HG02884 (cell line): ENCODE data around the gene USP7.

Experiments
- ATAC-seq: cut with Tn5 transposase; IDR thresholded peaks from one replicate; pipeline ENCODE4 v1.9.1; 2021; ENCODE audit warnings: mild to moderate bottlenecking, moderate library complexity; ENCODE audit not compliant: unreplicated experiment

Gene USP7

GRCh38 chr16:8904018-8904430 lies 59.7 kb downstream of the USP7 start:
- no peak for ATAC-seq

- ATAC-seq = no peak
These were observed 60.7 kb downstream of the USP7 start for GRCh38 chr16:8903004-8903403.

- no peak for ATAC-seq
These were observed 62.3 kb downstream of the USP7 start for GRCh38 chr16:8901320-8901861.

GRCh38 chr16:8900343-8900742 lies 63.4 kb downstream of the USP7 start:
- ATAC-seq = no peak

GRCh38 chr16:8899709-8900317 lies 63.9 kb downstream of the USP7 start:
- no peak for ATAC-seq

GRCh38 chr16:8898660-8899318 lies 64.9 kb downstream of the USP7 start:
- ATAC-seq = no peak

GRCh38 chr16:8894736-8895334 lies 68.9 kb downstream of the USP7 start:
- no peak for ATAC-seq

GRCh38 chr16:8893976-8894690 lies 69.6 kb downstream of the USP7 start:
- no peak for ATAC-seq

- ATAC-seq = no peak
These were observed 70.3 kb downstream of the USP7 start for GRCh38 chr16:8893426-8893825.

- ATAC-seq = peak; percentile 30
These were observed 71.6 kb downstream of the USP7 start for GRCh38 chr16:8892101-8892575.

GRCh38 chr16:8890549-8890921 lies 73.2 kb downstream of the USP7 start:
- no peak for ATAC-seq

- no peak for ATAC-seq
These were observed 73.7 kb downstream of the USP7 start for GRCh38 chr16:8889893-8890548.

GRCh38 chr16:8888951-8889892 lies 74.5 kb downstream of the USP7 start:
- no peak for ATAC-seq

GRCh38 chr16:8887952-8888560 lies 75.7 kb downstream of the USP7 start:
- ATAC-seq = no peak

GRCh38 chr16:8887431-8887765 lies 76.3 kb downstream of the USP7 start:
- ATAC-seq = no peak

GRCh38 chr16:8886593-8887430 lies 76.9 kb downstream of the USP7 start:
- ATAC-seq = no peak

- no peak for ATAC-seq
These were observed 77.8 kb downstream of the USP7 start for GRCh38 chr16:8885674-8886592.
